Activated T-cell treated with anti-CD3 and anti-CD28 coated beads for 4 hours (primary cell): Measurements from ENCODE around the gene LAD1.

Source experiments
- DNase-seq: peaks from one replicate; pipeline ENCODE4 v3.0.0-alpha.2; 2020

The LAD1 gene

GRCh38 chr1:201418461-201418860 is 19.3 kb upstream of the LAD1 start:
- DNase-seq: no peak

- no peak for DNase-seq
These were observed 15.1 kb upstream of the LAD1 start for GRCh38 chr1:201414051-201414738.

GRCh38 chr1:201411292-201411691 is 12.2 kb upstream of the LAD1 start:
- no peak for DNase-seq

- no peak for DNase-seq
These were observed 10.3 kb upstream of the LAD1 start for GRCh38 chr1:201409440-201409839.

GRCh38 chr1:201408834-201409200 is 9.7 kb upstream of the LAD1 start:
- DNase-seq: no peak

- DNase-seq: peak; percentile 60
These were observed 9.2 kb upstream of the LAD1 start for GRCh38 chr1:201408176-201408833.

GRCh38 chr1:201406831-201407406 is 7.8 kb upstream of the LAD1 start:
- DNase-seq: no peak

- DNase-seq: no peak
These were observed 6.3 kb upstream of the LAD1 start for GRCh38 chr1:201405484-201405831.

GRCh38 chr1:201404722-201405483 is 5.8 kb upstream of the LAD1 start:
- no peak for DNase-seq

GRCh38 chr1:201404055-201404454 is 4.9 kb upstream of the LAD1 start:
- DNase-seq: no peak

GRCh38 chr1:201403359-201403758 is 4.2 kb upstream of the LAD1 start:
- DNase-seq: no peak

- no peak for DNase-seq
These were observed 2.6 kb upstream of the LAD1 start for GRCh38 chr1:201401700-201402099.

- no peak for DNase-seq
These were observed 1.7 kb upstream of the LAD1 start for GRCh38 chr1:201400852-201401230.

- DNase-seq: no peak
These were observed 1.2 kb upstream of the LAD1 start for GRCh38 chr1:201400212-201400851.

GRCh38 chr1:201399352-201400126 is 415 bp upstream of the LAD1 start:
- DNase-seq: no peak

GRCh38 chr1:201397675-201398074 is 1.4 kb downstream of the LAD1 start:
- DNase-seq: no peak

- no peak for DNase-seq
These were observed 2.2 kb downstream of the LAD1 start for GRCh38 chr1:201396861-201397464.

- DNase-seq: no peak
These were observed 3.2 kb downstream of the LAD1 start for GRCh38 chr1:201395936-201396335.

- DNase-seq: no peak
These were observed 4.5 kb downstream of the LAD1 start for GRCh38 chr1:201394591-201394990.

- no peak for DNase-seq
These were observed 6.0 kb downstream of the LAD1 start for GRCh38 chr1:201393076-201393475.

- DNase-seq: no peak
These were observed 7.2 kb downstream of the LAD1 start for GRCh38 chr1:201391651-201392511.
